K562 (cell line): ENCODE data around the gene ADAP1. TPM values are rescaled to one million over a fixed set of nuclear protein-coding genes. Genes with fewer than 3 reads are reported as not detected.

Source experiments
- ADNP ChIP-seq: fragments of 200-800 bp; sonication (Bioruptor generic); IDR thresholded peaks from 2 replicates; pipeline ENCODE4 v1.6.1; 2016; ENCODE audit warnings: missing genetic modification characterization, missing compliant biosample characterization
- AFF4 ChIP-seq: sonication (generic); formaldehyde crosslinking; IDR thresholded peaks from 2 replicates; pipeline ENCODE4 v1.8.0; 2023; ENCODE audit warnings: mild to moderate bottlenecking, missing genetic modification reagents
- EP300 ChIP-seq: IDR thresholded peaks from 2 replicates; pipeline ENCODE4 v1.6.1; 2012; ENCODE audit warnings: low read length, improper control_type of control experiment
- ESRRB ChIP-seq: fragments of 250-450 bp; sonication (Bioruptor Pico); IDR thresholded peaks from 2 replicates; pipeline ENCODE4 v1.5.0; 2020; ENCODE audit warnings: mild to moderate bottlenecking, moderate library complexity, borderline replicate concordance
- FIP1L1 ChIP-seq: fragments of 200-400 bp; formaldehyde crosslinking; IDR thresholded peaks from 2 replicates; pipeline ENCODE4 v1.6.1; 2018; ENCODE audit warnings: mild to moderate bottlenecking, low read depth, low read length; ENCODE audit not compliant: poor library complexity, severe bottlenecking
- IFI16 ChIP-seq: fragments of 250-450 bp; sonication (Bioruptor Pico); IDR thresholded peaks from 2 replicates; pipeline ENCODE4 v2.1.2; 2022; ENCODE audit warnings: mild to moderate bottlenecking, inconsistent platforms
- JUND ChIP-seq, 2 experiments: IDR thresholded peaks; 2 replicates in 1 of 2; 3 replicates in 1 of 2; pipeline ENCODE4 v1.6.1; 2011; ENCODE audit warnings: borderline replicate concordance in 2 of 2, low read depth in 2 of 2, low read length in 2 of 2, improper control_type of control experiment in 1 of 2, missing biosample characterization in 1 of 2, missing genetic modification characterization in 1 of 2, missing genetic modification reagents in 1 of 2
- KAT7 ChIP-seq: sonication (generic); formaldehyde crosslinking; IDR thresholded peaks from 2 replicates; pipeline ENCODE4 v1.8.0; 2022; ENCODE audit warnings: missing genetic modification reagents, mild to moderate bottlenecking, borderline replicate concordance
- KDM4B ChIP-seq, 2 experiments: fragments of 450-650 bp in 1 of 2; sonication (generic) in 1 of 2; IDR thresholded peaks; 2 replicates each; pipeline ENCODE4 v1.6.1; 2016 to 2017; ENCODE audit warnings: borderline replicate concordance in 2 of 2, antibody characterized with exemption in 1 of 2, low read depth in 1 of 2, mild to moderate bottlenecking in 1 of 2
- NR2C1 ChIP-seq, 2 experiments: fragments of 450-650 bp; IDR thresholded peaks; 2 replicates each; pipeline ENCODE4 v1.6.1; 2017; ENCODE audit warnings: mild to moderate bottlenecking in 2 of 2, antibody characterized with exemption in 1 of 2, inconsistent platforms in 1 of 2, missing compliant biosample characterization in 1 of 2, missing genetic modification characterization in 1 of 2
- RBFOX2 ChIP-seq: fragments of 200-400 bp; formaldehyde crosslinking; IDR thresholded peaks from 2 replicates; pipeline ENCODE4 v1.6.1; 2017; ENCODE audit warnings: low read depth, mild to moderate bottlenecking, low read length, moderate library complexity
- SUPT5H ChIP-seq: fragments of 450-650 bp; IDR thresholded peaks from 2 replicates; pipeline ENCODE4 v1.6.1; 2016
- VEZF1 ChIP-seq: fragments of 200-800 bp; sonication (Bioruptor generic); IDR thresholded peaks from 2 replicates; pipeline ENCODE4 v1.6.1; 2017; ENCODE audit warnings: missing genetic modification characterization, missing compliant biosample characterization
- WHSC1 ChIP-seq: IDR thresholded peaks from one replicate; pipeline ENCODE4 v1.6.1; 2012; ENCODE audit warnings: low read length, control low read depth, inconsistent platforms
- YY1 ChIP-seq, 3 experiments: IDR thresholded peaks; 2 replicates each; pipeline ENCODE4 v1.6.1; 2011; ENCODE audit warnings: low read length in 2 of 3, mild to moderate bottlenecking in 2 of 3, moderate library complexity in 2 of 3, borderline replicate concordance in 1 of 3, control low read depth in 1 of 3, low read depth in 1 of 3; ENCODE audit not compliant: insufficient read depth in 3 of 3, insufficient replicate concordance in 2 of 3, control insufficient read depth in 1 of 3, insufficient read length in 1 of 3; ENCODE audit errors: extremely low read depth in 1 of 3
- ZNF134 ChIP-seq: fragments of 250-450 bp; sonication (Bioruptor Pico); conservative IDR thresholded peaks from 2 replicates; pipeline ENCODE4 v1.4.0; 2020
- ZNF217 ChIP-seq: sonication (generic); formaldehyde crosslinking; IDR thresholded peaks from 2 replicates; pipeline ENCODE4 v1.8.0; 2022; ENCODE audit warnings: mild to moderate bottlenecking, missing genetic modification reagents
- ZNF324 ChIP-seq: fragments of 250-450 bp; sonication (Bioruptor Pico); IDR thresholded peaks from 2 replicates; pipeline ENCODE4 v1.4.0; 2020; ENCODE audit warnings: mild to moderate bottlenecking
- ZNF699 ChIP-seq: fragments of 250-450 bp; sonication (Bioruptor Pico); IDR thresholded peaks from 2 replicates; pipeline ENCODE4 v1.8.0; 2021; ENCODE audit warnings: mild to moderate bottlenecking, moderate library complexity; ENCODE audit not compliant: insufficient replicate concordance
- ZNF77 ChIP-seq: fragments of 250-450 bp; sonication (Bioruptor Pico); IDR thresholded peaks from 2 replicates; pipeline ENCODE4 v1.5.0; 2020
- ZZZ3 ChIP-seq: fragments of 450-650 bp; IDR thresholded peaks from 2 replicates; pipeline ENCODE4 v1.6.1; 2016; ENCODE audit warnings: antibody characterized with exemption, mild to moderate bottlenecking, moderate library complexity
- polyA plus RNA-seq, 8 experiments: library from polyadenylated mRNA; depleted of rRNA in 4 of 8; stranded (reverse) in 5 of 8; unstranded in 3 of 8; fragments of >200 nt; fragmentation: Nextera tagmentation in 2 of 8; fragmentation: Illumina TruSeq in 1 of 8; extraction: Ambion mirVana in 2 of 8; extraction: Trizol in 1 of 8; gene quantifications; 2 replicates each; pipeline versions ENCODE4 v1.2.1 to v1.2.3, GENCODE V29; 2011 to 2014; ENCODE audit warnings: inconsistent platforms in 1 of 8, missing spikeins in 1 of 8
- total RNA-seq, 7 experiments: library from RNA; depleted of rRNA in 6 of 7; stranded (reverse); fragments of >200 nt in 6 of 7; fragmentation: Illumina TruSeq in 2 of 7; extraction: Trizol in 2 of 7; gene quantifications; 2 replicates each; pipeline versions ENCODE4 v1.2.1 to v1.2.3, GENCODE V29; 2011 to 2021; ENCODE audit warnings: low replicate concordance in 1 of 7

ADAP1 gene
- total and polyA plus RNA-seq, 9 of the 15 experiments (the other 6 are each of a cell fraction or from before 2014, with no cell fraction given): 0.27 to 1.4 (median 0.52) TPM; not detected in 3

GRCh38 chr7:877312-878232, 76.9 kb downstream of the ADAP1 start (continued):
- no peak for TF ChIP-seq YY1 (IDR thresholded peaks at IDR 0.05; ENCODE audit: borderline replicate concordance in 1 of 3, control insufficient read depth in 1 of 3, extremely low read depth in 1 of 3, insufficient read depth in 3 of 3, insufficient read length in 1 of 3, insufficient replicate concordance in 2 of 3, low read depth in 1 of 3, low read length in 2 of 3)
- TF ChIP-seq JUND (IDR thresholded peaks at IDR 0.05; ENCODE audit: borderline replicate concordance, low read depth, low read length): no peak
- TF ChIP-seq JUND (tag; IDR thresholded peaks at IDR 0.05; ENCODE audit: borderline replicate concordance, low read depth, low read length): no peak
- no peak for TF ChIP-seq ZNF324
- no peak for TF ChIP-seq ZNF699 (CRISPR knock-in tag)
- no peak for TF ChIP-seq ADNP (tag)
- TF ChIP-seq SUPT5H: 0 out of 2 replicates have a peak, but pooled peaks have one; percentile 52
- peak; percentile 94 for TF ChIP-seq VEZF1 (CRISPR knock-in tag)
- TF ChIP-seq AFF4 (CRISPR knock-in tag): no peak
- no peak for TF ChIP-seq WHSC1
- no peak for TF ChIP-seq IFI16 (CRISPR knock-in tag)
- TF ChIP-seq EP300: 0 out of 2 replicates have a peak, but pooled peaks have one; percentile 14
- TF ChIP-seq FIP1L1: no peak
- no peak for TF ChIP-seq ZNF134 (CRISPR knock-in tag)
- TF ChIP-seq KDM4B (IDR thresholded peaks at IDR 0.05; ENCODE audit: borderline replicate concordance in 2 of 2, low read depth in 1 of 2): 0 out of 4 replicates have a peak, but pooled peaks of 1 of the 2 experiments have one; percentile 1
- no peak for TF ChIP-seq ESRRB (CRISPR knock-in tag)
- no peak for TF ChIP-seq ZZZ3
- no peak for TF ChIP-seq ZNF217 (CRISPR knock-in tag)
- no peak for TF ChIP-seq KAT7 (CRISPR knock-in tag)
- TF ChIP-seq RBFOX2: peak; percentile 73
- TF ChIP-seq NR2C1 (IDR thresholded peaks at IDR 0.05): no peak
- no peak for TF ChIP-seq NR2C1 (tag; IDR thresholded peaks at IDR 0.05)
- TF ChIP-seq ZNF77: no peak
